GM19193 (cell line): Measurements from ENCODE around the gene RASSF8.

Experiments used
- POLR2A ChIP-seq: IDR thresholded peaks from 4 replicates; pipeline ENCODE4 v1.6.1; 2011; ENCODE audit not compliant: insufficient read depth, insufficient read length; ENCODE audit errors: extremely low read depth

Gene RASSF8

GRCh38 chr12:25950329-25951115 lies 8.0 kb upstream of the RASSF8 start:
- TF ChIP-seq POLR2A, result no peak

- no peak for TF ChIP-seq POLR2A
Measured at GRCh38 chr12:25957793-25958427, 572 bp upstream of the RASSF8 start.

- TF ChIP-seq POLR2A, result no peak
Measured at GRCh38 chr12:25959071-25959961, 834 bp downstream of the RASSF8 start.

- TF ChIP-seq POLR2A, result no peak
Measured at GRCh38 chr12:25960143-25960542, 1.7 kb downstream of the RASSF8 start.

GRCh38 chr12:25960961-25961360 lies 2.5 kb downstream of the RASSF8 start:
- TF ChIP-seq POLR2A, result no peak

- no peak for TF ChIP-seq POLR2A
Measured at GRCh38 chr12:25962932-25963525, 4.5 kb downstream of the RASSF8 start.

GRCh38 chr12:25965682-25966081 lies 7.2 kb downstream of the RASSF8 start:
- no peak for TF ChIP-seq POLR2A

- no peak for TF ChIP-seq POLR2A
Measured at GRCh38 chr12:25970082-25970481, 11.6 kb downstream of the RASSF8 start.

GRCh38 chr12:25970916-25971653 lies 12.6 kb downstream of the RASSF8 start:
- TF ChIP-seq POLR2A, result no peak

- no peak for TF ChIP-seq POLR2A
Measured at GRCh38 chr12:25971654-25972041, 13.2 kb downstream of the RASSF8 start.

- TF ChIP-seq POLR2A, result no peak
Measured at GRCh38 chr12:25972783-25973182, 14.3 kb downstream of the RASSF8 start.

GRCh38 chr12:25975179-25975578 lies 16.7 kb downstream of the RASSF8 start:
- TF ChIP-seq POLR2A, result no peak

- TF ChIP-seq POLR2A, result no peak
Measured at GRCh38 chr12:25975682-25976081, 17.2 kb downstream of the RASSF8 start.

GRCh38 chr12:25976289-25976688 lies 17.8 kb downstream of the RASSF8 start:
- TF ChIP-seq POLR2A, result no peak

GRCh38 chr12:25977047-25977446 lies 18.6 kb downstream of the RASSF8 start:
- TF ChIP-seq POLR2A, result no peak

- no peak for TF ChIP-seq POLR2A
Measured at GRCh38 chr12:25979059-25979458, 20.6 kb downstream of the RASSF8 start.
